ENCODE results near the gene HLA-DQB1. TPM values are rescaled to one million over a fixed set of nuclear protein-coding genes. Genes with fewer than 3 reads are reported as not detected.

Gene HLA-DQB1
- total RNA-seq, 2 experiments from 2014 or later: 13.4 to 15.1 TPM

Other genes starting within 250 kb of the HLA-DQB1 start
- gene HLA-DRA, start 226.8 kb downstream of the HLA-DQB1 start, total RNA-seq: 10 to 100 TPM; 30.9 to 31.3 TPM
- 10 to 100 TPM; 15.0 to 16.9 TPM for gene HLA-DRB5, start 136.4 kb downstream of the HLA-DQB1 start, total RNA-seq
- 10 to 100 TPM; 46.0 to 50.7 TPM for gene HLA-DRB1, start 76.8 kb downstream of the HLA-DQB1 start, total RNA-seq
- 1 to 10 TPM; 2.7 to 3.4 TPM for gene HLA-DQA1, start 29.3 kb downstream of the HLA-DQB1 start, total RNA-seq
- not detected for gene HLA-DQA2, start 74.7 kb upstream of the HLA-DQB1 start, total RNA-seq
- under 1 TPM in 1 of 2 experiments, not detected in 1; 0.32 TPM for gene HLA-DQB2, start 96.9 kb upstream of the HLA-DQB1 start, total RNA-seq
- gene HLA-DOB, start 150.3 kb upstream of the HLA-DQB1 start, total RNA-seq: 10 to 100 TPM; 15.6 to 17.0 TPM
- 100 to 1,000 TPM; 145 to 159 TPM for gene TAP2, start 172.1 kb upstream of the HLA-DQB1 start, total RNA-seq
- gene PSMB8, start 177.4 kb upstream of the HLA-DQB1 start, total RNA-seq: 100 to 1,000 TPM; 385 to 397 TPM
- gene TAP1, start 187.0 kb upstream of the HLA-DQB1 start, total RNA-seq: 100 to 1,000 TPM; 319 to 328 TPM
- 100 to 1,000 TPM; 319 to 325 TPM for gene PSMB9, start 187.5 kb upstream of the HLA-DQB1 start, total RNA-seq

Data from activated CD8-positive, alpha-beta T cell treated with anti-CD3 and anti-CD28 coated beads, Interleukin-2, amount 10 ng/mL, durations not matched to agents 7 days and 5 days (primary cell).